NCI-H2029 treated with DMSO at 0.1 percent for 48 hours (cell line): Measurements from ENCODE around the gene RNF121.
A peak's percentile ranks its signal among the peaks of the same experiment; 100 is the strongest.

Experiments used
- DNase-seq: peaks from one replicate; lab custom pipeline; 2025; lab: John Stamatoyannopoulos, UW

RNF121 gene

DNA sequence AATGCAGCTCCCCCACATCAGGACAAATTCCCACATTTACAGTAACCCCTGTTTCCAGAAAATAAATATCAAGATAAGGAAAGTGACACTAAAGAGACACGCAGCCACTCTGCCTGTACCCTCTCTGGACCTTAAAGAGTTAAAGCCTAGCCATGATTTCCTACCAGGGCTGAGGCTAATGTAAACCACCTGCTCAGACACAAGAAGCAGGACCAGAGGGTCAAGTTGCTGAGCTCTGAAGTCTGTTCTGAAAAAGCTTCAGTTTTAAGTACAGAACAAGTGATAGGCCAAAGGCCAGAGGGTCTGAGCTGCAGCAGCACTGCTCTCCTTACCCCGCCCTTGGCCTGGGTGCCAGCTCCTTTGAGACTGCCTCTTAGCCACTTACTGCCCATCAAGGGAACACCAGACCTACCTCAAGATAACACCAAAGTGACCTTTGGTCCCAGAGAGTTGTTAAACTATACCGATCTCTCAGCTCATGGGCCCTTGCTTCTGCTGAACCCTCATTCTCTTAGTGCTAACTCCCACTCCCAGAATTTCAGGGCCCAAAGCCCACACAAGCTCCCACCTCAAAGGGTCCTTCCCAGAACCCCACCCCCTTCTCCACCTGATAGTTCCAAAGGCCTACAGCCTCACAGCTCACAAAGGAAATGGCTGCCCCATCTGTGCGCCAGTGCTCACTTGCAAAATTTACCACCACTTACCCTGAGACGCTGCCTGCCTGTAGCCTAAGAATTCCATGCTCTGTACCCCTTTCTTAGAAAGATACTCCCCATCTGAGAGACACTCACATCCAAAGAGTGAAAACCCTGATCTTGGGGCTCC is 110.4 kb downstream of the RNF121 start:
- peak; percentile 18 for DNase-seq

GRCh38 chr11:72039856-72040401 is 111.1 kb downstream of the RNF121 start:
- DNase-seq: no peak

GRCh38 chr11:72040491-72041363 is 111.9 kb downstream of the RNF121 start:
- peak; percentile 96 for DNase-seq

GRCh38 chr11:72041364-72042063 is 112.7 kb downstream of the RNF121 start:
- DNase-seq: peak; percentile 71

GRCh38 chr11:72042064-72042745 is 113.4 kb downstream of the RNF121 start:
- DNase-seq: no peak

GRCh38 chr11:72045849-72046248 is 117.0 kb downstream of the RNF121 start:
- no peak for DNase-seq
